C4-2B (cell line): ENCODE results near the gene ATP1A4.

Experiments used
- ZFX ChIP-seq: fragments of 450-650 bp; IDR thresholded peaks from 2 replicates; pipeline ENCODE4 v1.6.1; 2017
- TF ChIP-seq, protein P1 (sequence below): fragments of 450-650 bp; conservative IDR thresholded peaks from 2 replicates; pipeline ENCODE4 v1.5.1; 2017; ENCODE audit warnings: mild to moderate bottlenecking

DNA sequence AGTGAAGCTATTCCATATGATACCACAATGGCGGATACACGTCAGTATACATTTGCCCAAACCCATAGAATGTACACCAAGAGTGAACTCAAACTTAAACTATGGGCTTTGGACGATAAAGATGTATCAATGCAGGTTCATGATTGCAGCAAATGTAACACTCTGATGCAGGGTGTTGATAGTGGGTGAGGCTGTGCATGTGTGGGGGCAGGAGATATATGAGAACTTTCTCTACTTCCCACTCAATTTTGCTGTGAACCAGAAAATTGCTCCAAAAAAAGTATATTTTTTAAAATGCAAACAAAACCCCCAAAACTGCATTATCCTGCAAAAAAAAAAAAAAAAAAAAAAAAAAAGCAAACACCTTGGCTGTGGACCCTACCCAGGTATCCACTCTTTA, 32.5 kb upstream of the ATP1A4 start:
- TF ChIP-seq, protein P1, sequence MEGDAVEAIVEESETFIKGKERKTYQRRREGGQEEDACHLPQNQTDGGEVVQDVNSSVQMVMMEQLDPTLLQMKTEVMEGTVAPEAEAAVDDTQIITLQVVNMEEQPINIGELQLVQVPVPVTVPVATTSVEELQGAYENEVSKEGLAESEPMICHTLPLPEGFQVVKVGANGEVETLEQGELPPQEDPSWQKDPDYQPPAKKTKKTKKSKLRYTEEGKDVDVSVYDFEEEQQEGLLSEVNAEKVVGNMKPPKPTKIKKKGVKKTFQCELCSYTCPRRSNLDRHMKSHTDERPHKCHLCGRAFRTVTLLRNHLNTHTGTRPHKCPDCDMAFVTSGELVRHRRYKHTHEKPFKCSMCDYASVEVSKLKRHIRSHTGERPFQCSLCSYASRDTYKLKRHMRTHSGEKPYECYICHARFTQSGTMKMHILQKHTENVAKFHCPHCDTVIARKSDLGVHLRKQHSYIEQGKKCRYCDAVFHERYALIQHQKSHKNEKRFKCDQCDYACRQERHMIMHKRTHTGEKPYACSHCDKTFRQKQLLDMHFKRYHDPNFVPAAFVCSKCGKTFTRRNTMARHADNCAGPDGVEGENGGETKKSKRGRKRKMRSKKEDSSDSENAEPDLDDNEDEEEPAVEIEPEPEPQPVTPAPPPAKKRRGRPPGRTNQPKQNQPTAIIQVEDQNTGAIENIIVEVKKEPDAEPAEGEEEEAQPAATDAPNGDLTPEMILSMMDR: no peak
- no peak for TF ChIP-seq ZFX
